ENCODE data around the gene DMKN. TPM values are rescaled to one million over a fixed set of nuclear protein-coding genes. Genes with fewer than 3 reads are reported as not detected.
A peak's percentile ranks its signal among the peaks of the same experiment; 100 is the strongest.

The DMKN gene
- total RNA-seq, 2 experiments from 2014 or later, result 1.4 to 1.5 TPM

GRCh38 chr19:35500611-35501010 is 12.8 kb downstream of the DMKN start:
- Mint-ChIP-seq H3K36me3 (no peaks in the 10 kb centered on the region), H3K9me3 (no peaks in the 10 kb centered on the region), H3K27me3 (peaks cover 14% of the 10 kb centered on the region), H3K27ac (no peak overlapping the region), H3K4me3 (no peak overlapping the region), H3K4me1 (peaks cover under 1% of the 10 kb centered on the region)
- no peak for DNase-seq

- Mint-ChIP-seq H3K27ac (no peak overlapping the region), H3K27me3 (peaks cover 5% of the 10 kb centered on the region), H3K4me3 (no peak overlapping the region), H3K9me3 (no peaks in the 10 kb centered on the region), H3K4me1 (peaks cover 7% of the 10 kb centered on the region), H3K36me3 (no peaks in the 10 kb centered on the region)
- no peak for DNase-seq
These were observed 14.4 kb downstream of the DMKN start for GRCh38 chr19:35498984-35499527.

GRCh38 chr19:35498220-35498619 is 15.2 kb downstream of the DMKN start:
- H3K27me3 Mint-ChIP-seq, result peaks cover 3% of the 10 kb centered on the region
- H3K9me3 Mint-ChIP-seq, result no peaks in the 10 kb centered on the region
- no peak for DNase-seq
- no peak overlapping the region for H3K27ac Mint-ChIP-seq
- no peak overlapping the region for H3K4me3 Mint-ChIP-seq
- peaks cover 7% of the 10 kb centered on the region for H3K4me1 Mint-ChIP-seq
- H3K36me3 Mint-ChIP-seq, result no peaks in the 10 kb centered on the region

- Mint-ChIP-seq H3K36me3 (no peaks in the 10 kb centered on the region), H3K27ac (no peak overlapping the region), H3K9me3 (no peaks in the 10 kb centered on the region), H3K4me1 (peaks cover 7% of the 10 kb centered on the region), H3K4me3 (no peak overlapping the region), H3K27me3 (no peaks in the 10 kb centered on the region)
- DNase-seq, result no peak
These were observed 16.0 kb downstream of the DMKN start for GRCh38 chr19:35497406-35497805.

GRCh38 chr19:35495107-35496064 is 18.1 kb downstream of the DMKN start:
- Mint-ChIP-seq H3K36me3 (no peaks in the 10 kb centered on the region), H3K4me1 (peaks cover 7% of the 10 kb centered on the region), H3K27ac (no peak overlapping the region), H3K4me3 (no peak overlapping the region), H3K9me3 (no peaks in the 10 kb centered on the region), H3K27me3 (no peaks in the 10 kb centered on the region)
- DNase-seq, result peak; percentile 78

GRCh38 chr19:35493971-35494370 is 19.5 kb downstream of the DMKN start:
- peaks cover 7% of the 10 kb centered on the region for H3K4me1 Mint-ChIP-seq
- no peak overlapping the region for H3K27ac Mint-ChIP-seq
- H3K4me3 Mint-ChIP-seq, result no peak overlapping the region

GRCh38 chr19:35491836-35492360 is 21.6 kb downstream of the DMKN start:
- H3K4me1 Mint-ChIP-seq, result peaks cover 13% of the 10 kb centered on the region
- no peaks in the 10 kb centered on the region for H3K27me3 Mint-ChIP-seq
- H3K27ac Mint-ChIP-seq, result no peak overlapping the region
- H3K4me3 Mint-ChIP-seq, result no peak overlapping the region
- H3K9me3 Mint-ChIP-seq, result no peaks in the 10 kb centered on the region
- no peaks in the 10 kb centered on the region for H3K36me3 Mint-ChIP-seq
- DNase-seq, result no peak

More at GRCh38 chr19:35493971-35494370, 19.5 kb downstream of the DMKN start:
- H3K36me3 Mint-ChIP-seq, result no peaks in the 10 kb centered on the region
- no peak for DNase-seq
- no peaks in the 10 kb centered on the region for H3K9me3 Mint-ChIP-seq
- no peaks in the 10 kb centered on the region for H3K27me3 Mint-ChIP-seq

- Mint-ChIP-seq H3K9me3 (no peaks in the 10 kb centered on the region), H3K27ac (no peak within 1 kb of the TSS), H3K36me3 (no peaks in the 10 kb centered on the region), H3K4me1 (peaks cover 10% of the 10 kb centered on the region), H3K27me3 (no peaks in the 10 kb centered on the region), H3K4me3 (no peak within 1 kb of the TSS)
- no peak for DNase-seq
These were observed 23.1 kb downstream of the DMKN start, which contains the start of gene KRTDAP for GRCh38 chr19:35490364-35490763. Gene KRTDAP, minus strand, starts transcription at chr19:35490464. Its CDS starts 22 bp downstream, at chr19:35490442.

GRCh38 chr19:35488677-35489076 is 24.8 kb downstream of the DMKN start:
- DNase-seq, result no peak

GRCh38 chr19:35487656-35488182 is 25.7 kb downstream of the DMKN start:
- H3K4me1 Mint-ChIP-seq, result peaks cover 8% of the 10 kb centered on the region
- no peaks in the 10 kb centered on the region for H3K27me3 Mint-ChIP-seq
- H3K27ac Mint-ChIP-seq, result no peak overlapping the region
- H3K9me3 Mint-ChIP-seq, result no peaks in the 10 kb centered on the region
- no peaks in the 10 kb centered on the region for H3K36me3 Mint-ChIP-seq
- DNase-seq, result no peak
- H3K4me3 Mint-ChIP-seq, result no peak overlapping the region

More at GRCh38 chr19:35488677-35489076, 24.8 kb downstream of the DMKN start:
- H3K4me1 Mint-ChIP-seq, result peaks cover 8% of the 10 kb centered on the region
- no peaks in the 10 kb centered on the region for H3K36me3 Mint-ChIP-seq
- H3K27me3 Mint-ChIP-seq, result no peaks in the 10 kb centered on the region
- no peaks in the 10 kb centered on the region for H3K9me3 Mint-ChIP-seq
- no peak overlapping the region for H3K27ac Mint-ChIP-seq
- H3K4me3 Mint-ChIP-seq, result no peak overlapping the region

GRCh38 chr19:35486268-35486708 is 27.2 kb downstream of the DMKN start:
- H3K4me1 Mint-ChIP-seq, result peaks cover 8% of the 10 kb centered on the region

GRCh38 chr19:35484252-35485036 is 29.0 kb downstream of the DMKN start:
- no peaks in the 10 kb centered on the region for H3K27me3 Mint-ChIP-seq
- H3K27ac Mint-ChIP-seq, result no peak overlapping the region
- no peaks in the 10 kb centered on the region for H3K36me3 Mint-ChIP-seq
- H3K9me3 Mint-ChIP-seq, result no peaks in the 10 kb centered on the region
- no peak for DNase-seq
- H3K4me1 Mint-ChIP-seq, result peaks cover 8% of the 10 kb centered on the region
- H3K4me3 Mint-ChIP-seq, result no peak overlapping the region

More at GRCh38 chr19:35486268-35486708, 27.2 kb downstream of the DMKN start:
- Mint-ChIP-seq H3K27me3 (no peaks in the 10 kb centered on the region), H3K27ac (no peak overlapping the region), H3K9me3 (no peaks in the 10 kb centered on the region), H3K4me3 (no peak overlapping the region), H3K36me3 (no peaks in the 10 kb centered on the region)
- no peak for DNase-seq

GRCh38 chr19:35483089-35483488 is 30.4 kb downstream of the DMKN start:
- Mint-ChIP-seq H3K4me3 (no peak overlapping the region), H3K36me3 (no peaks in the 10 kb centered on the region), H3K27me3 (no peaks in the 10 kb centered on the region), H3K9me3 (no peaks in the 10 kb centered on the region), H3K27ac (no peak overlapping the region), H3K4me1 (peaks cover 8% of the 10 kb centered on the region)
- DNase-seq, result no peak

- Mint-ChIP-seq H3K4me3 (no peak overlapping the region), H3K27me3 (peaks cover 4% of the 10 kb centered on the region), H3K4me1 (no peaks in the 10 kb centered on the region), H3K36me3 (no peaks in the 10 kb centered on the region), H3K27ac (no peak overlapping the region), H3K9me3 (no peaks in the 10 kb centered on the region)
- DNase-seq, result no peak
These were observed 34.4 kb downstream of the DMKN start for GRCh38 chr19:35478794-35479677.

Data from activated naive CD8-positive, alpha-beta T cell treated with anti-CD3 and anti-CD28 coated beads for 36 hours (primary cell).